PC-9 (cell line): ENCODE results near the gene PDZK1IP1.

ENCODE experiments used
- EZH2 ChIP-seq: fragments of 200-600 bp; sonication (generic); IDR thresholded peaks from 2 replicates; pipeline ENCODE4 v1.8.0; 2017; ENCODE audit warnings: antibody characterized with exemption, low read depth
- TF ChIP-seq, protein P1 (sequence below): fragments of 200-600 bp; sonication (generic); conservative IDR thresholded peaks from 2 replicates; pipeline ENCODE4 v1.6.1; 2017; ENCODE audit warnings: mixed run types, antibody characterized with exemption, mild to moderate bottlenecking, moderate library complexity

DNA sequence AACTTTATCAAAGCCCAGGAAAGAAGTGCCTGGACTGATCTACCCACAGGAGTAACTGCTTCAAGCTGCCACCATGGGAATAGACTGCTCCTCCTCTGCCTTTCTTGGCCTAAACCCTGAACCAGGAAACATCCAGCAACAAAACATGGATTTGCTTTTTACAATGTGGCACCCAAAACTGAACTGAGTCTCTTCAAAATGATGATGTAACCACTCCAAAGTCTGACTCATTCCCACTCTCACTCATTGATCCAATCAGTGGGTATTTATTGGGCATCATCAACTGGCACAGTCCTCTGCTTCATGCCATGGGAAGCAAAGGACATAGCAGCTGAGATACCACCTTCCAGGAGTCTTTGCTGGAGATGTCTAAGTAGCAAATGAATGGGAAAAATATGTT lies 29.1 kb downstream of the PDZK1IP1 start:
- TF ChIP-seq, protein P1, sequence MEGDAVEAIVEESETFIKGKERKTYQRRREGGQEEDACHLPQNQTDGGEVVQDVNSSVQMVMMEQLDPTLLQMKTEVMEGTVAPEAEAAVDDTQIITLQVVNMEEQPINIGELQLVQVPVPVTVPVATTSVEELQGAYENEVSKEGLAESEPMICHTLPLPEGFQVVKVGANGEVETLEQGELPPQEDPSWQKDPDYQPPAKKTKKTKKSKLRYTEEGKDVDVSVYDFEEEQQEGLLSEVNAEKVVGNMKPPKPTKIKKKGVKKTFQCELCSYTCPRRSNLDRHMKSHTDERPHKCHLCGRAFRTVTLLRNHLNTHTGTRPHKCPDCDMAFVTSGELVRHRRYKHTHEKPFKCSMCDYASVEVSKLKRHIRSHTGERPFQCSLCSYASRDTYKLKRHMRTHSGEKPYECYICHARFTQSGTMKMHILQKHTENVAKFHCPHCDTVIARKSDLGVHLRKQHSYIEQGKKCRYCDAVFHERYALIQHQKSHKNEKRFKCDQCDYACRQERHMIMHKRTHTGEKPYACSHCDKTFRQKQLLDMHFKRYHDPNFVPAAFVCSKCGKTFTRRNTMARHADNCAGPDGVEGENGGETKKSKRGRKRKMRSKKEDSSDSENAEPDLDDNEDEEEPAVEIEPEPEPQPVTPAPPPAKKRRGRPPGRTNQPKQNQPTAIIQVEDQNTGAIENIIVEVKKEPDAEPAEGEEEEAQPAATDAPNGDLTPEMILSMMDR = no peak
- no peak for TF ChIP-seq EZH2
